CD4-positive, alpha-beta T cell treated with Interferon alpha-2 for 1 hour (primary cell): ENCODE measurements around the gene CACFD1.
"Not testable (repeated sequence)": the region's sequence is repeated elsewhere in the genome, so short reads cannot be mapped to it uniquely, and the experiment has no call there.

Experiments
- DNase-seq, 2 donors: peaks; one replicate each; pipeline ENCODE4 v3.0.0-alpha.2; 2020 to 2022

Gene CACFD1

DNA sequence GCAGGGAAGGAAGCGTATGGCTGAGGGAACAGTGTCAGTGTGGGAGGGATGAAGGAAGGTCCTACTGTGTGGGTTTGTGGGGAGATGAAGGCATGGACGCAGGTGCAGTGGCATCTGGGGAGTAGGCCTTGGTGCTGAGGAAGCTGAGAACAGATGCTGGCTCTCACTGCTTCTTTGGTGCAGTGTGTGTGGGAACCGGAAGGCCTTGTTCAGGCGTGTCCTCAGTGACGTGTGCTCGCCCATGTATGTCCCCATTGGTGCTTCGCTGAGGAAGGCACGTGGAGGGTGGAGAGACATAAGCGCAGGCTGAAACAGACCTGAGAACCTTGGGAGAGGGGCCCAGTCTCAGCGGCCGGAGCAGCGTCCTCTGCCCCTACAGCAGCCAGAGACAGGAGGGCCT, 18.9 kb upstream of the CACFD1 start:
- DNase-seq: peak in 1 of 2 donors; percentile 63

DNA sequence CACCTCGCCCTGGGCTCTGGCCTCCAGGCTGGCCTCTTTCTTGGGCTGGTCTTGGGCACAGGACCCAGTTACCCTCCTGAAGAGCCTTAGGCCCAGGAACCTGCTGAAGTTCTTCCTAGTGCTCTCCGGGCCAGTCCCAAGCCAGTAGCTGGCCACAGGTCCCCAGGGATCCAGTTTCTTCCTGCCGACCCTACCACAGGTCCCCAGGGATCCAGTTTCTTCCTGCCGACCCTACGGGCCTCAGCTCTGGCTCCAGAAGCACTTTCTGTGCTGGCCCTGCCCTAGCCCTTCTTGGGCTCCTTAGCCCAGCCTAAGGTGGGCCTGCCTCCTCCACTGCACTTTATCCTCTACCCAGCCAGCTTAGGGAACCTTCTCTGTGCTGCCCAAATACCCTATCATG, 18.2 kb upstream of the CACFD1 start:
- no peak for DNase-seq

DNA sequence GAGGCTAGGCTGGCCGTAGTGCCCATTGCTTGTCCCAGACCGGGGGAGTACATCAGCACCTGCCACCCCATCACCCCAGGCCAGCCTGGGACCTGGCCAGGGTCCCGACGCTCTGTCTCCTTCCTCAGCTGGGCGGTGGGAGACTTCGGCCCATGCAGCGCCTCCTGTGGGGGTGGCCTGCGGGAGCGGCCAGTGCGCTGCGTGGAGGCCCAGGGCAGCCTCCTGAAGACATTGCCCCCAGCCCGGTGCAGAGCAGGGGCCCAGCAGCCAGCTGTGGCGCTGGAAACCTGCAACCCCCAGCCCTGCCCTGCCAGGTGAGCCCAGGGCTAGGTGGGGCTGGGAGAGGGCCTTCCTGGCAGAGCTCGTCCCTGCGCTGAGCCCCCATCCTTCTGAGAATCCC, 16.5 kb upstream of the CACFD1 start:
- DNase-seq: no peak

DNA sequence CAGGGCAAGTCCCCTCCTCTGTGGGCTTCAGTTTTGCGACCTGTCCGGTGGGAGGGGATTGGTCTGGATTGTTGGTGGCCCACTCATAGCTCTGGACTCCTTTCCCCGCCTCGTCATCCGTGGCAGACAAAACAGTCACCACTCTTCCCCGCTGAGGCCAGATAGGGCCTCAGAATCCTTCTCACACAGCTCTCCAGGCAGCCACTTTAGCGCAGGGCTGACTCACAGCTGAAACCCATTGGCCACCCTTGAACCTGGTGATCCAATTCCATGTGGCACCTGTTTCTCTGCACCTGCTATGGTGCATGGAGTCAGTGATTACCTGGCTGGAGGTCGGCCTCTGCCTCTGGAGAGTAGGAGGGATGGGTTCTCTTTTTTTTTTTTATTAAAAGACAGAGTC, 15.8 kb upstream of the CACFD1 start:
- no peak for DNase-seq

DNA sequence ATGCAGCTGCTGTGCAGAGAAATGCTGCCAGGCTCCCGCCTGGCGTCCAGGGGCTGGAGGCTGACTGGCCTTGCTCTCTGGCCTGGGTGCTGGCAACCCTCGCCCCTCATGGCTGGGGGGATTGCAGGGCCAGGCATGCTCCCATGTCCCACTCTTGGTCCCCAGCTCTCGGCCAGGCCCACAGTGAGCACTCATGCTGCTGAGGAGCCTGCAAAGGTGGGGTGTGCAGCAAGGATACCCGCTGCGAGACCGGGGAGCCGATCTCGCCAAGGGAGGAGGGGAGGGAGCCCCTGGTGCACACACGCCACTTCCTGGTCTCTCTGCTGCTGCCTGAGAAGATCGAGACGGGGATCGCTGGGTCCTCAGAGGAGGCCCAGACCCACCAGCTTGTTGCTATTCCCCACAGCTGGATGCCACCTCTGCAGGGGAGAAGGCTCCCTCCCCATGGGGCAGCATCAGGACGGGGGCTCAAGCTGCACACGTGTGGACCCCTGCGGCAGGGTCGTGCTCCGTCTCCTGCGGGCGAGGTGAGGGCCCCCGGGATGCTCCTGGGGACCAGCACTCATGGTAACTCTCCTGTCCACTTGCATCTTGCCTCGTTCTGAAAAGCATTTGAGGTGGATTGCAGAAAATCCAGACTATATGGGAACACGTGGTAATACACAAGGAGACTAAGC, 14.3 kb upstream of the CACFD1 start:
- no peak for DNase-seq

DNA sequence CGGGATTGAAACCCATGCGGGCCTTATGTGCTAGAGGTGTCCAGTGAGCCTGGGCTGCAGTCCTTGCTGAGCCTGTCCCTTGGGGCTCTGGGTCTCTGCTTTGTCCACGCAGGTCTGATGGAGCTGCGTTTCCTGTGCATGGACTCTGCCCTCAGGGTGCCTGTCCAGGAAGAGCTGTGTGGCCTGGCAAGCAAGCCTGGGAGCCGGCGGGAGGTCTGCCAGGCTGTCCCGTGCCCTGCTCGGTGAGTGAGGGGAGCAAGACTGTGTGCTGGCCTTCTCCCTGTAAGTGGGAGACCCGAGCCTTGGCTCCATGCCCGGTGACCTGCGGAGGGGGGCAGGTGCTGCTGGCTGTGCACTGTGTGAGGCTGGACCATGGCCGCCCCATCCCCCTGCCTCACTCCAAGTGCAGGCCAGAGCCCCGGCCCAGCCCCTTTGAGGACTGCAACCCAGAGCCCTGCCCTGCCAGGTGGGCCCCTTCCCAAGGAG, 11.2 kb upstream of the CACFD1 start:
- no peak for DNase-seq

DNA sequence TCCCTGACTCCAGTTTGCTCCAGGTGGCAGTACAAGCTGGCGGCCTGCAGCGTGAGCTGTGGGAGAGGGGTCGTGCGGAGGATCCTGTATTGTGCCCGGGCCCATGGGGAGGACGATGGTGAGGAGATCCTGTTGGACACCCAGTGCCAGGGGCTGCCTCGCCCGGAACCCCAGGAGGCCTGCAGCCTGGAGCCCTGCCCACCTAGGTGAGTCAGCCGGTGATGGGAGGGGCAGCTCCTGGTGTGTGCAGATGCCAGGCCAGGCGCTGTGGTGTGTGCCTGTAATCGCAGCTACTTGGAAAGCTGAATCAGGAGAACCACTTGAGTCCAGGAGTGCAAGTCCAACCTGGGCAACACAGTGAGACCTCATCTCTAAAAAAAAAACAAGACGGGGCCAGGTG, 10.0 kb upstream of the CACFD1 start:
- DNase-seq: no peak

DNA sequence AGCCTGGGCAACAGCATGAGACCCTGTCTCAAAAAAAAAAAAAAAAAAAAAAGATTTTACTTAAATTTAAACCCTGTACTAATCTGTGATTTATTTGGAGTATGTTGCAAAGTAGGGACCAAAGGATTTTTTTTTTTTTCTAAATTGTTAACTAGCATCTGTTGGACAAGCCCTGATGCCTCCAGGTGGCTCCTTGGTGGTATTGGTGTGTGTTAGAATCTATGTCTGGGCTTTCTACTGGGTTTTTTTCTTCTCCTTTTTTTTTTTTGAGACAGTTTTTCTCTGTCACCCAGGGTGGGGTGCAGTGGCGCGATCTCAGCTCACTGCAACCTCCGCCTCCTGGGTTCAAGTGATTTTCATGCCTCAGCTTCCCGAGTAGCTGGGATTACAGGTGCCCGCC, 7.9 kb upstream of the CACFD1 start:
- not testable (repeated sequence) for DNase-seq

DNA sequence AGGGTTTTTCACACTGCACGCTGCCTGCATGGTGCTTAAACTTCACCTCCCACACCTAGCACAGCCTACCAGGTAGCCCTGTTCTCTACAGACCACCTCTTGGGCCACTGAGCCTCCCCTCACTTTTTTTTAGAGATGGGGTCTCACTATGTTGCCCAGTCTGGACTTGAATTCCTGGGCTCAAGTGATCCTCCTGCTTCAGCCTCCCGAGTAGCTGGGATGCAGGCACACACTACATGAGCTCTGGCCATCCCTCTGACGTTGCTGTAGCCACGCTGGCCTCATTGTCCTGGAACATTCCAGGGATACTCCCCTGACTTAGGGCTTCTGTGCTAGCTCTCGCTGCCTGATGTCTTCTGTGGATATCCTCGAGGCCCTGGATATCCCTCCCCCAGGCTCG, 7.2 kb upstream of the CACFD1 start:
- DNase-seq: no peak

DNA sequence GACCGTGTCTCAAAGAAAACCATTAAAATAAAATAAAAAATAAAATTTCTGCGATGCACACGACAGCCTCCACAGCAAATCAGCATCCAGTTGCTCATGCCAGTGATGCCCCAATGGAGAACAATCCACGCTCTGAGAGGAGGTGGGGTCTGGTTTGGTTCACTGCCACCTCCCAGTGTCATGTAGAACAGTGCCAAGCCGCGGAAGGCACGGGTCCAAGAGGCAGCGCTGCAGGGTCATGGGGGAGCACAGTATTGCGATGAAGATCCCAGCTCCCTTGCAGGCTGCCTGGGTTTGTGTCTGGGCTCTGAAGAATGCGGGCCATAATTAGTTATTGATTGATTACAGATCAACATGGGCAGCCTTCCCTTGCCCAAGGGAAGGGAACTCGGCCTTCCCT, 6.1 kb upstream of the CACFD1 start:
- no peak for DNase-seq

DNA sequence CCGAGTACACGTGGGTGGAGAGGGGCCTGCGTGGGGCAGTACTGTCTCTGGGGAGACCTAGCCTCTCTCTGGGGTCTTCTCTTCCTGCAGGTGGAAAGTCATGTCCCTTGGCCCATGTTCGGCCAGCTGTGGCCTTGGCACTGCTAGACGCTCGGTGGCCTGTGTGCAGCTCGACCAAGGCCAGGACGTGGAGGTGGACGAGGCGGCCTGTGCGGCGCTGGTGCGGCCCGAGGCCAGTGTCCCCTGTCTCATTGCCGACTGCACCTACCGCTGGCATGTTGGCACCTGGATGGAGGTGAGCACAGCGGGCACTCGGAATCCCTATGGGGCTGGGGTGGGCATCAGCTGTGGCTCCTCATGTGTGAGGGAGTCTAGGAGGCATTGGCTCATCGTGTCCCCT, 5.5 kb upstream of the CACFD1 start:
- no peak for DNase-seq

DNA sequence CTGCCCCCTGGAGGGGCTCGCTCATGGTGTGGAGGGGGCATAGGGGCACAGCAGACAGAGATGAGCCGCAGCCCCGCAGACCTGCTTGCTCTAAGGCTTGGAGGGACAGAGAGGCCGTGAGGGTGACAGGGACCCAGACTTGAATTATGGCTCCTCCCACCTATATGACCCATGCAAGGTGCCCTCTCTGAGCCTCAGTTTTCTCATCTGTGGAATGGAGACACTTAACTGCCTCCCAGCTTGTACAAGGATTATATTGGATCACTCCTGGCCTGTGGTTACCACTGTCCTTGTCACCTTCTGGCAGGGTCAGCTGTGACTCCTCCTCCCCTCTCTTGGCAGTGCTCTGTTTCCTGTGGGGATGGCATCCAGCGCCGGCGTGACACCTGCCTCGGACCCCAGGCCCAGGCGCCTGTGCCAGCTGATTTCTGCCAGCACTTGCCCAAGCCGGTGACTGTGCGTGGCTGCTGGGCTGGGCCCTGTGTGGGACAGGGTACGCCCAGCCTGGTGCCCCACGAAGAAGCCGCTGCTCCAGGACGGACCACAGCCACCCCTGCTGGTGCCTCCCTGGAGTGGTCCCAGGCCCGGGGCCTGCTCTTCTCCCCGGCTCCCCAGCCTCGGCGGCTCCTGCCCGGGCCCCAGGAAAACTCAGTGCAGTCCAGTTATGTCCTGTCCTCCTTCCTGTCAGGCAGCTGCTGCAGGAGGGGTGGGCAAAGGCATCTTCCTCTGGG, 4.7 kb upstream of the CACFD1 start:
- DNase-seq: no peak

DNA sequence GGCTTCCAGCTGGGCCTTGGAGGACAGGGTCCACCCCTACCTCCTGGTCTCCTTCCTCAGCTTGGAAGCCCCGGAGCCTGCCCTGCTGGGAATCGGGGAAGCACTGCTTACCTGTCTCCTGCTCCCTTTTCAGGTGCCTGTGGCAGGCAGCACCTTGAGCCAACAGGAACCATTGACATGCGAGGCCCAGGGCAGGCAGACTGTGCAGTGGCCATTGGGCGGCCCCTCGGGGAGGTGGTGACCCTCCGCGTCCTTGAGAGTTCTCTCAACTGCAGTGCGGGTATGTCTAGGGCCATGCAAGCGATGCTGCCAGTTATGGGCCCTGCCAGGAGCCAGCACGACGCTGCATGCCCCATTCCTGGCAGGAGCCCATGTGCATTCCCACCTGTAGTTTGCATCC, 3.8 kb upstream of the CACFD1 start:
- DNase-seq: no peak

DNA sequence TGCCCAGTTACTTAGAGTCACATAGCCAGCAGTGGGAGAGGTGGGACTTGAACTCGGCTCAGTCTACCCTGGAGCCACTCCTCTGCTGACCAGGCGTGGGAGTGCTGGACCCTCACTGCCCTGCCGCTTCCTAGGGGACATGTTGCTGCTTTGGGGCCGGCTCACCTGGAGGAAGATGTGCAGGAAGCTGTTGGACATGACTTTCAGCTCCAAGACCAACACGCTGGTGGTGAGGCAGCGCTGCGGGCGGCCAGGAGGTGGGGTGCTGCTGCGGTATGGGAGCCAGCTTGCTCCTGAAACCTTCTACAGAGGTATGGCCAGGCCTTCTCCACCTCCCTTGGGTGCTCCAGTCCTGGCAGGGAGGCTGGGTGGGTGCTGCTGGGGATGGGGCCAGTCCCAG, 3.4 kb upstream of the CACFD1 start:
- DNase-seq: no peak

DNA sequence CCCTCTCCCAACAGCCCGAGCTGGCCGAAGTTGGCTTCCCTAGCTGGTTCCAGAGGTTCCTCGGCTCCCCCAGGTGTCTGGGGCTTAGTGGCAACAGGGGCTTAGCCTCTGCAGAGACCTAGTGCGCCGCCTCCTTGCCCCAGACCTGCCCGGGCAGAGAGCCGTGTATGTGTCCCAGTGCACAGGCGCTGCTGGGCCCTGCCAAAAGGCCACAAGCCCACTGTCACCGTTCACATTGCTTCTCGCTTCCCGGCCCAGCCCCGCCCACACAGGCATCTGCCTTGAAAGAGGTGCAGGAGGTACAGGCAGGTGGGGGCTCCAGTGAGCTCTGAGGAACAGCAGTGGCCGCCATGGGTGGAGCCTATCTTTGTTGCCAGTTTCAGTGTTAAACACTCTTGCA, 2.5 kb upstream of the CACFD1 start:
- no peak for DNase-seq

DNA sequence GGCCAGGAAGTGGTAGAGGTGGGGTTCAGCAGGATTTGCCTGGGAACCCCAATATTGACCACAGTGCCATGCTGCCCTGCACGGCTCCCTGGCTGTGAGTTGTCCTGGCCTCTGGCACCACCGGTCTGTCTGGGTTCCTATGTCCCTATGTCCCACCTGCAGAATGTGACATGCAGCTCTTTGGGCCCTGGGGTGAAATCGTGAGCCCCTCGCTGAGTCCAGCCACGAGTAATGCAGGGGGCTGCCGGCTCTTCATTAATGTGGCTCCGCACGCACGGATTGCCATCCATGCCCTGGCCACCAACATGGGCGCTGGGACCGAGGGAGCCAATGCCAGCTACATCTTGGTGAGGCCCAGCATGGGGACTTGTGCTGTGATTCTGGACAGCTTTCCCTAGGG, 2.0 kb upstream of the CACFD1 start:
- DNase-seq: no peak

DNA sequence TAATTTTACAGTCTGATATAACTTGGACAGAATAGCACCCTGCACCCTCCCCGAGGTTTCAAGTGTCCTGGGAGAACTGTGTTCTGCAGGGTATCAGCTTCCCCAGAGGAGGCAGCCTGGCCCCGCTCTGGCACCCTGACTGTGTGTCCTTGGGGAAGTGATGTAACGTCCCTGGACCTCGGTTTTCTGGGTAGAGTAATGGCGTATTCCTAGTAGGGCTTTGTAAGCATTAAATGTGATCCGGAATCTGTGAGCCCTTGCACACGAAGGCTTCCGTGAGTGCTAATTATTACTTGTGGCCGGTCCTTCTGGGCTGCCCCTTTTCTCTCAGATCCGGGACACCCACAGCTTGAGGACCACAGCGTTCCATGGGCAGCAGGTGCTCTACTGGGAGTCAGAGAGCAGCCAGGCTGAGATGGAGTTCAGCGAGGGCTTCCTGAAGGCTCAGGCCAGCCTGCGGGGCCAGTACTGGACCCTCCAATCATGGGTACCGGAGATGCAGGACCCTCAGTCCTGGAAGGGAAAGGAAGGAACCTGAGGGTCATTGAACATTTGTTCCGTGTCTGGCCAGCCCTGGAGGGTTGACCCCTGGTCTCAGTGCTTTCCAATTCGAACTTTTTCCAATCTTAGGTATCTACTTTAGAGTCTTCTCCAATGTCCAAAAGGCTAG, 1.0 kb upstream of the CACFD1 start:
- no peak for DNase-seq

DNA sequence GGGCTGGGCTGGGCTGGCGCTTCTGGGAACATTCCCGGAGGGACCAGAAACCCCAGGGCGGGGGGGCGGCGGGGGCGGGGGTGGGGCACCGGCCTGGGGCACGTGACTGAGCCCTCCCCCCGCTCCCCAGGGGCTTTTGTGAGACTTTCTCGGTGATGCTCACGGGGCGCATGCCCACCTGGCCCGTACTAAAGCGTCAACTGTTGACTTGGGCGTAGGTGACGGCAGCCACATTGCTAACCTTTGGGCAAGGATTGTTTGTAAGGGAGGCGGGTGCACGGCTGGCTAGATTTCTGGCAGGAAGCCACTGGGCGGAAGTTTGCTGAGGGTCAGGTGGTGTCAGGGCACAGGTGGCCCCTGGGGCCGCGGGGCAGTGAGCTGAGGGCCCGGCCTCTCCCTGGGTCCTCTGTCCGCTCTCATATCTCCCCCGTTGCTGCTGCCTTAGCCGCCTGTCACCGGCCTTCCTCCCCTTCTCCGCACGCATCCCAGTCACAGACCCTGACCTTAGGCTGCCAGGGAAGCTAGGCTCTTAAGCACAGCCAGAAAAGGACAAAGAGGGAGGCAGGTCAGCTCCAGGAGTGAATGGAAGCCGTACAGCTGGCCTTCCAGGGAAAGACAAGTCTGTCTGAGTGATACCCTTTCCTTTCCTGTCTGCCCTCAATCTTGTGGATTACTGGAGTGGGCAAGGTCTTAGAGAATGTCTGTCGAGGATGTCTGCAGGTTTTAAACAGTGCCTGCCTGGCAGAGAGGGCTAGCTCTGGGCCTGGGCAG, 812 bp downstream of the CACFD1 start:
- DNase-seq: peak; percentile 65 to 77

DNA sequence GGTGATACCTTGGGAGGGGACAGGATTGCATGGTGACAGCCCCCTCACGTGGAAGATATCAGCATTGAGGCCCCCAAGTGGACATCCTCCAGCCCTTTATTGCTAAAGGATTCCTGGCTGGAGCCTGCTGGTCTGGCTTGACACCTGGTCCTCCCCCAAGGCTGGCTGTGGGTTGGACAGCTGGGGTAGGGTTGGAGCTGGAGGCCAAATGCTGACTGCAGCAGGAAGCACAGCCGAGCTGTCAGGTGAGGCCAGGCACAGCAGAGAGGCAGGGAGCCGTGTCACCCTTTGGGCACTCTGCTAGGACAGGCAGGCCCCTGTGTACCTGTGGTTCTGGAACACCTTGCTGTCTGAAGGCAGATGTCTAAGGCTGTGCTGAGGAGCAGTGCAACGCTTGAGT, 2.2 kb downstream of the CACFD1 start:
- DNase-seq: no peak

DNA sequence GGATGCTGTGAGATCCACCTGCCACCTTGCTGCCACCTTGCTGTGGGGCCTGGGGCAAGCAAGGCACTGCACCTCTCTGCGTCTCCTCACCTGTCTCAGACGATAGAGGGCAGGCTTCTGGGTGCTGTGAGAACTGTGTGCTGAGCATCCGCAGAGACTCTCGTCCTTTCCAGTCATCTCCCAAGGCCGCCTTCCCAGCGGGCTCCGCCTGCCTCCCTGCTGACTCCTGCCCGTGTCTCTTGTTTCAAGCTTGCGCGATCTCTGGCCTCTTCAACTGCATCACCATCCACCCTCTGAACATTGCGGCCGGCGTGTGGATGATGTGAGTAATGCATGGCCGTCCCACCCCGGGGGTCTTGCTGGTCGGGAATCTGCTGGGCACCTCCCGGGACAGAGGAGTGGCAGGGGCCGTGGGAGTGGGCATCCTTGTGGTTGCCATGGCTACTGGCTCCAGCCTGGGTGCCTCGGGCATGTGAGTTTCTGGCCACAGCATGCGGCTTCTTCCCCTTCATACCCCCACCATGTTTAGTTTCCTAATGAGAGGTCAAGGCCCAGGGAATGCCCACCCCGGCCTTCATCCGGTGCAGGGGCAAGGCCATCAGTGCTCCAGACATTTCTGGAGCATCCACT, 3.6 kb downstream of the CACFD1 start:
- peak in 1 of 2 donors; percentile 20 for DNase-seq

DNA sequence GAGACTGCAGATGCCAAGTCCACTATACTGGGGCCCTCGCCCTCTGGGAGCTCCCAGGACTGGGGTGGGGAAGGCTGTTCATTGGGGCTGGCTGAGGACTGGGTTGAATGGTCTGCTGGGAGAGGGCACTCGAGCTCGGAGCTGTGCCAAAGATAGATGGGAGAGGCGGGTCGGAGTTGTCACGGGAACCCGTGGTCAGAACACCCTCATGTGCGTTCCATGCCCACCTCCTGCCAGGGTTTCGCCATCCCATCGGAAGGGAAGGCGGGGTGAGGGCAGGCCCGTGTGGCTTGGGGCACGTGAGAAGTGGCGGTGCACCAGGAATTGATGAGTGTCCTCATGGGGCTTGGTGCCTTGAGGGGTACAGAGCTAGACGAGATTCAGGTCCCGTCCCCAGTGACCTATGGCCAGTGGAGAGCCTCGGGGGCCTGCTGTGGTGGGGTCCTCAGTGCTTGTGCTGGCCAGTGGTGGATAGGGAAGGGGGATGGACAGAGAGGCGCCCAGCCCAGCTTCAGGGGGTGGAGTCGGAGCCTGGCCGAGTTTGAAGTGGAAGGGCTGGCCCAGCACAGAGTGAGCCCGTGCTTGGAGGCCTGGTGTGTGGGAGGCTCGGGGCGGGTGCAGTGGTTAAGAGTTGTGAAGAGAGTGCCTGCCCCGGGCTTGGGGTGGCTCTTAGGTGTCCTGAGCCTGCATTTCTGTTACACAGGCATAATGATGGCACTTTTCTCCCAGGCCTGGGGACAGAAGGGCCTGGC, 4.3 kb downstream of the CACFD1 start:
- no peak for DNase-seq

DNA sequence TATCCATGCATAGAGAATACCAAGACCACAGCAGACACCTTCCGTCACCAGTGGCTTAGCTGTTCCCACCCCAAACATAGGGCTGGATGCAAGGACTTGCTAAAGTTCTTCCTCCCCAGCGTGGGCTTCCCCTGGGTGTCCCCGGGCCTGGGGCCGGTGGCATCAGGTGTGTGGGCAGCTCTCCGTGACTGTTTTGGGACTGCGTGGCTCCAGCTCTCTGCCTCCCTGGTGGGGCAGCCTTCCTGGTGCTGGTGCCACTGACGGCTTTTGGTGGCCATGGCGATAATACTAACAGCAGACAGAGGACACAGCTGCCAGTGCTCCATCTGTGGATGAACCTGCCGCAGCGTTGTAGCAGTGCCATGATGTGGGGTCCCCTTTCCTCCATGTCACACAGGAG, 4.9 kb downstream of the CACFD1 start:
- no peak for DNase-seq
